ENCODE data around the gene FNDC5. TPM values are rescaled to one million over a fixed set of nuclear protein-coding genes. Genes with fewer than 3 reads are reported as not detected.

Gene FNDC5
- total and polyA plus RNA-seq, 8 donors, result 0.28 to 3.1 (median 0.74) TPM

DNA sequence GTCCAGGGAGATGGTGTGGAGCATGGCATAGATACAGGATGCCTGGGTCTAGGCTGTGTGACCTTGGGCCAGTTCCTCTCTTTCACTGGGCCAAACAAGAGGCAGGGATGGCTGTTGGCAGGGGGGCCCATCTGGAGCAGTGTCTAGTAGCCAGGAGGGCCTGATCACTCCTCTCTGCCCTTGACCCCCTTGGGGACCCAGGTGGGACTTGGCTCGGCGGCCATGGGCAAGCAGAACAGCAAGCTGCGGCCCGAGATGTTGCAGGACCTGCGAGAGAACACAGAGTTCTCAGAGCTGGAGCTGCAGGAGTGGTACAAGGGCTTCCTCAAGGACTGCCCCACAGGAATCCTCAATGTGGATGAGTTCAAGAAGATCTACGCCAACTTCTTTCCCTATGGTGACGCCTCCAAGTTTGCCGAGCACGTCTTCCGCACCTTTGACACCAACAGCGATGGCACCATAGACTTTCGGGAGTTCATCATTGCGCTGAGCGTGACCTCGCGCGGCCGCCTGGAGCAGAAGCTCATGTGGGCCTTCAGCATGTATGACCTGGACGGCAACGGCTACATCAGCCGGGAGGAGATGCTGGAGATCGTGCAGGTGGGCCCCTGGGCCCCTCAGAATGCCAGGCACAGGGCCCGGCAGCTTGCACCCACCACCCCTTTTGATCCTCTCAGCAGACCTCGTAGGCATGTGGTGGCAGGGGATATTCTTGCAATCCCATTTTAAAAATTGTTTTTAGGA lies 18.1 kb upstream of the FNDC5 start:
- intact Hi-C loops (cut with DNase I), result no loop called here
- 80 to 83% methylated on average over 24 of the region's 24 CpGs for WGBS, 2 donors
- ATAC-seq (no peak), DNase-seq (peak in 2 of 6 donors; percentile 21 to 32), FAIRE-seq (no peak)
- Histone ChIP-seq H3K4me1 (peaks cover 0 to 4% (median 0%) of the 10 kb centered on the region in 3 donors), H3K27ac (no peak overlapping the region), H3K36me3 (no peaks in the 10 kb centered on the region), H3K9me3 (no peaks in the 10 kb centered on the region), H3K4me3 (no peak overlapping the region), H3K27me3 (peaks cover 0 to 9% (median 1%) of the 10 kb centered on the region in 4 donors)
- TF ChIP-seq, protein P1, sequence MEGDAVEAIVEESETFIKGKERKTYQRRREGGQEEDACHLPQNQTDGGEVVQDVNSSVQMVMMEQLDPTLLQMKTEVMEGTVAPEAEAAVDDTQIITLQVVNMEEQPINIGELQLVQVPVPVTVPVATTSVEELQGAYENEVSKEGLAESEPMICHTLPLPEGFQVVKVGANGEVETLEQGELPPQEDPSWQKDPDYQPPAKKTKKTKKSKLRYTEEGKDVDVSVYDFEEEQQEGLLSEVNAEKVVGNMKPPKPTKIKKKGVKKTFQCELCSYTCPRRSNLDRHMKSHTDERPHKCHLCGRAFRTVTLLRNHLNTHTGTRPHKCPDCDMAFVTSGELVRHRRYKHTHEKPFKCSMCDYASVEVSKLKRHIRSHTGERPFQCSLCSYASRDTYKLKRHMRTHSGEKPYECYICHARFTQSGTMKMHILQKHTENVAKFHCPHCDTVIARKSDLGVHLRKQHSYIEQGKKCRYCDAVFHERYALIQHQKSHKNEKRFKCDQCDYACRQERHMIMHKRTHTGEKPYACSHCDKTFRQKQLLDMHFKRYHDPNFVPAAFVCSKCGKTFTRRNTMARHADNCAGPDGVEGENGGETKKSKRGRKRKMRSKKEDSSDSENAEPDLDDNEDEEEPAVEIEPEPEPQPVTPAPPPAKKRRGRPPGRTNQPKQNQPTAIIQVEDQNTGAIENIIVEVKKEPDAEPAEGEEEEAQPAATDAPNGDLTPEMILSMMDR (IDR thresholded peaks at IDR 0.05), result no peak

DNA sequence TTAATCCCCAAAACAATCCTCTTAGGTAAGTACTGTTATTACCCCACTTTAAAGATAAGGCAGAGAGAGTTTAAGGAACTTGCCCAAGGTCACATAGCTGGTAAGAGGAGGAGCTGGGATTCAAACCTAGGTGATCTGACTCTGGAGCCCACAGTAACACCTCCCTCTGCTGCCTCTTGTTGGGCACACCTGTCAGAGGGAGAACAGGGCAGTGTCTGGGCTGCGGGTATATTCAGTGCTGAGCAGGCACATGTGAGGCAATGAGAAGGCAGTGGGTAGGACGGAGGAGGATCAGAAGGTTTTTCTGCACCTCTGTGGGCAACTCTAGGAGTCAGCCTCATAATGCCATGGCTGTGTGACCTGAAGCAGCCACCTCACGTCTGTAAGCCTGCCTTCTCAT lies 17.4 kb upstream of the FNDC5 start:
- no peaks in the 10 kb centered on the region for H3K9me3 ChIP-seq
- no peak overlapping the region for H3K27ac ChIP-seq
- intact Hi-C loops (cut with DNase I), result no loop called here
- H3K36me3 ChIP-seq, result no peaks in the 10 kb centered on the region
- peaks cover 0 to 4% (median 0%) of the 10 kb centered on the region in 3 donors for H3K4me1 ChIP-seq
- WGBS, 2 donors, result 58 to 59% methylated on average over 3 of the region's 3 CpGs
- no peak overlapping the region for H3K4me3 ChIP-seq
- H3K27me3 ChIP-seq, result peaks cover 0 to 9% (median 1%) of the 10 kb centered on the region in 4 donors
- TF ChIP-seq, protein P1 (IDR thresholded peaks at IDR 0.05), result no peak
- ATAC-seq (no peak), FAIRE-seq (no peak), DNase-seq (peak in 2 of 6 donors; percentile 6 to 14)

DNA sequence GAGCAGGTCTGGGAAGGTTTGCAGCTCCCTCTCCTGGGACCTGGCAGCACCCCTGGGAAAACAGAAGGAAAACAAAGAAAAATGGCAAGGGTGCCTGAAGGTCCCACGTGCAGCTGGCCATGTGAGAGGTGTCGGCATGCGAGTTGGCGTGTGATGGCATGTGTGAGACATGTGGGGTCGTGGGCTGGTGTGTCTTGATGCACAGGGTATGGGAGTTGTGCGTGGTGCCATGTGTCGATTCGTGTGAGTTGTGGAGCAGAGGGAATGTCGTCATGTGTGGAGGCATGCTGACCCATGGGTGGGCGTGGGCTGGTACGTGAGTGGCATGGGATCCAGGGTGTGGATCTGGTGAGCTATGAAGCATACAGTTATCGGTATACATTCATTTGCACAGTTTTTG lies 16.9 kb upstream of the FNDC5 start:
- Histone ChIP-seq H3K36me3 (no peaks in the 10 kb centered on the region), H3K27ac (no peak overlapping the region), H3K4me3 (no peak overlapping the region), H3K4me1 (peaks cover 0 to under 1% (median 0%) of the 10 kb centered on the region in 3 donors), H3K27me3 (peaks cover 0 to 9% (median 1%) of the 10 kb centered on the region in 4 donors), H3K9me3 (no peaks in the 10 kb centered on the region)
- FAIRE-seq (no peak), ATAC-seq (no peak), DNase-seq (peak in 2 of 6 donors; percentile 20 to 22)
- TF ChIP-seq, protein P1 (IDR thresholded peaks at IDR 0.05), result no peak
- WGBS, 2 donors, result 59 to 77% methylated on average over 12 of the region's 12 CpGs
- intact Hi-C loops (cut with DNase I), result no loop called here

DNA sequence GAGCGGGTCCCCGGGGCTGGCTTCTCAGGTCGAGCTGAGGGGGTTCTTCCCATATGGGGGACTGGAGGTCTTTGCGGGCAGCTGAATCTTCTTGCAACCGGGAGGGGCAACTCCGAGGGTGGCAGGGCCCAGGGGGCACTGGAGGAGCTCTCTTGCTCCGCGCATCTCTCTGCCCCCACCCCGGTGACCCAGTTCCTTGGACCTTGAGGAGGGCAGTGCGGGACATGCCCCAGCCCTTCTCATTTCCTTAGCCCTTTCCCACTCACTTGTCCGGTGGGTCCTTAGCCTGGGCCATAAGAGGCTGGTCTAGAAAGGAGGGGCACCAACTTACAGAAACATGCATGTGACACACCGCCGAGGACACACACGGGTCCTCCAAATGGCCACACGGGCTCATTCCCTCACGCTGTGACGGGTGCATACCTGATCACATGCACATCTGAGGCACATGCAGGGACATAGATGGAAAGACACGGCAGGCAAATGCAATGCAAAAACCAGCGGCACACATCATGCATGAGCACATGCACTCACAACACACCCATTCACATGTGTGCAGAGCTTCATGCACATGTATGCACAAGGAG lies 16.2 kb upstream of the FNDC5 start:
- 35 to 44% methylated on average over 15 to 19 of the region's 19 CpGs for WGBS, 2 donors
- H3K27me3 ChIP-seq, result peaks cover 0 to 9% (median 1%) of the 10 kb centered on the region in 4 donors
- no peak for FAIRE-seq
- H3K27ac ChIP-seq, result no peak overlapping the region
- no peaks in the 10 kb centered on the region for H3K36me3 ChIP-seq
- ATAC-seq, result no peak
- H3K9me3 ChIP-seq, result no peaks in the 10 kb centered on the region
- TF ChIP-seq, protein P1 (IDR thresholded peaks at IDR 0.05), result peak in 1 of 4 donors; percentile 1
- DNase-seq, result no peak
- peak overlapping the region in 1 of 4 donors; percentile 35 for H3K4me3 ChIP-seq
- no peaks in the 10 kb centered on the region for H3K4me1 ChIP-seq
- intact Hi-C loops (cut with DNase I), result no loop called here

Measured in pancreas (tissue), 10 donors.